Suprapubic skin (tissue), 4 donors: Measurements from ENCODE around the gene CASP5.

ENCODE experiments used
- EP300 ChIP-seq: sonication (generic); formaldehyde crosslinking; IDR thresholded peaks from one replicate; pipeline ENCODE4 v1.6.1; 2017; ENCODE audit warnings: antibody characterized with exemption
- POLR2A ChIP-seq, 2 donors: fragments of 450-650 bp; IDR thresholded peaks; one replicate each; pipeline ENCODE4 v1.6.1; 2017; ENCODE audit warnings: antibody characterized with exemption in 2 of 2, mild to moderate bottlenecking in 2 of 2, moderate library complexity in 2 of 2
- POLR2AphosphoS5 ChIP-seq, 3 donors: sonication (generic); formaldehyde crosslinking; IDR thresholded peaks; one replicate each; pipeline ENCODE4 v1.6.1; 2017; ENCODE audit warnings: antibody characterized with exemption in 3 of 3
- TF ChIP-seq, protein P1 (sequence below), 2 donors: fragments of 200-600 bp in 1 of 2; fragments of 450-650 bp in 1 of 2; sonication (generic) in 1 of 2; IDR thresholded peaks; one replicate each; pipeline ENCODE4 v1.5.1; 2016 to 2019; ENCODE audit warnings: antibody characterized with exemption in 2 of 2, mild to moderate bottlenecking in 1 of 2, moderate library complexity in 1 of 2

DNA sequence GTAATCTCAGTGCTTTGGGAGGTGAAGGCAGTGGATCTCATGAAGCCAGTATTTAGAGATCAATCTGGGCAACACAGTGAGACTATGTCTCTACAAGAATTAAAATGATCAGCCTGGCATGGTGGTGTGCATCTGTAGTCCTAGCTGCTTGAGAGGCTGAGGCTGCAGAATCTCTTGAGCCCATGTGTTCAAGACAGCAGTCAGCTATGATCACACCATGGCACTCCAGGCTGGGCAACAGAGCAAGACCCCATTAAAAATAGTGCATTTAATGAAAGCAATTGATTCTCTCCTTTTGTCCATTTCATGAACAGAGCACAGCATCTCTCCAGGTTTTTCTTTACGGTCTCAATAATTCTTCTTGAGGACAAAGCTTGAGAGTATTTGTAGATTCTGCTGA, 33.5 kb upstream of the CASP5 start:
- TF ChIP-seq POLR2A (IDR thresholded peaks at IDR 0.05), result no peak
- TF ChIP-seq, protein P1, sequence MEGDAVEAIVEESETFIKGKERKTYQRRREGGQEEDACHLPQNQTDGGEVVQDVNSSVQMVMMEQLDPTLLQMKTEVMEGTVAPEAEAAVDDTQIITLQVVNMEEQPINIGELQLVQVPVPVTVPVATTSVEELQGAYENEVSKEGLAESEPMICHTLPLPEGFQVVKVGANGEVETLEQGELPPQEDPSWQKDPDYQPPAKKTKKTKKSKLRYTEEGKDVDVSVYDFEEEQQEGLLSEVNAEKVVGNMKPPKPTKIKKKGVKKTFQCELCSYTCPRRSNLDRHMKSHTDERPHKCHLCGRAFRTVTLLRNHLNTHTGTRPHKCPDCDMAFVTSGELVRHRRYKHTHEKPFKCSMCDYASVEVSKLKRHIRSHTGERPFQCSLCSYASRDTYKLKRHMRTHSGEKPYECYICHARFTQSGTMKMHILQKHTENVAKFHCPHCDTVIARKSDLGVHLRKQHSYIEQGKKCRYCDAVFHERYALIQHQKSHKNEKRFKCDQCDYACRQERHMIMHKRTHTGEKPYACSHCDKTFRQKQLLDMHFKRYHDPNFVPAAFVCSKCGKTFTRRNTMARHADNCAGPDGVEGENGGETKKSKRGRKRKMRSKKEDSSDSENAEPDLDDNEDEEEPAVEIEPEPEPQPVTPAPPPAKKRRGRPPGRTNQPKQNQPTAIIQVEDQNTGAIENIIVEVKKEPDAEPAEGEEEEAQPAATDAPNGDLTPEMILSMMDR (IDR thresholded peaks at IDR 0.05), result no peak
- no peak for TF ChIP-seq POLR2AphosphoS5 (IDR thresholded peaks at IDR 0.05)
- no peak for TF ChIP-seq EP300
